GM12874 (cell line): ENCODE data around the gene TMPRSS6.

Source experiments
- CTCF ChIP-seq: IDR thresholded peaks from 2 replicates; pipeline ENCODE4 v1.5.1; 2011; ENCODE audit warnings: low read depth, mild to moderate bottlenecking, control low read depth, low read length, moderate library complexity; ENCODE audit not compliant: insufficient read depth

The TMPRSS6 gene

GRCh38 chr22:37153901-37154300 lies 44.4 kb upstream of the TMPRSS6 start:
- no peak for TF ChIP-seq CTCF

DNA sequence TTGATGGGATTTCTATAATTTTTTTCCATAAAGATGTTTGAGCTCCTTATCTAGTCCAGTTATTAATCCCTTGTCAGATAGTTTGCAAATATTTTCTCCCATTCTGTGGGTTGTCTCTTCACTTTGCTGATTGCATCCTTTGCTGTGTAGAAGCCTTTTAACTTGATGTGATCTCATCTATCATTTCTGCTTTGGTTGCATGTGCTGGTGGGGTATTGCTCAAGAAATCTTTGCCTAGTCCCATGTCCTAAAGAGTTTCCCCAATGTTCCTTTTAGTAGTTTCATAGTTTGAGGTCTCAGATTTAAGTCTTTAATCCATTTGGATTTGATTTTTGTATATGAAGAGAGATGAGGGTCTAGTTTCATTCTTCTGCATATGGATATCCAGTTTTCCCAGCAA lies 41.9 kb upstream of the TMPRSS6 start:
- TF ChIP-seq CTCF, result no peak

DNA sequence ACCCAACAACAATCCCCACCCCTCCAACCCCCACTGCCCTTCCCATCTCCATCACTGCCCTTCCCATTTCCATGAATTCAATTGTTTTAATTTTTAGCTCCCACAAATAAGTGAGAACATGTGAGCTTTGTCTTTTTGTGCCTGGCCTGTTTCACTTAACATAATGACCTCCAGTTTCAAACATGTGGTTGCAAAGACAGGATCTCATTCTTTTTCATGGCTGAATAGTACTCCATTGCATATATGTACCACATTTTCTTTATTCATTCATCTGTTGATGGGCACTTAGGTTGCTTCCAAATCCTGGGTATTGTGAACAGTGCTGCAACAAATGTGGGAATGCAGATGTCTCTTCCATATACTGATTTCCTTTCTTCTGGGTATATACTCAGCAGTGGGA lies 41.2 kb upstream of the TMPRSS6 start:
- TF ChIP-seq CTCF, result no peak

DNA sequence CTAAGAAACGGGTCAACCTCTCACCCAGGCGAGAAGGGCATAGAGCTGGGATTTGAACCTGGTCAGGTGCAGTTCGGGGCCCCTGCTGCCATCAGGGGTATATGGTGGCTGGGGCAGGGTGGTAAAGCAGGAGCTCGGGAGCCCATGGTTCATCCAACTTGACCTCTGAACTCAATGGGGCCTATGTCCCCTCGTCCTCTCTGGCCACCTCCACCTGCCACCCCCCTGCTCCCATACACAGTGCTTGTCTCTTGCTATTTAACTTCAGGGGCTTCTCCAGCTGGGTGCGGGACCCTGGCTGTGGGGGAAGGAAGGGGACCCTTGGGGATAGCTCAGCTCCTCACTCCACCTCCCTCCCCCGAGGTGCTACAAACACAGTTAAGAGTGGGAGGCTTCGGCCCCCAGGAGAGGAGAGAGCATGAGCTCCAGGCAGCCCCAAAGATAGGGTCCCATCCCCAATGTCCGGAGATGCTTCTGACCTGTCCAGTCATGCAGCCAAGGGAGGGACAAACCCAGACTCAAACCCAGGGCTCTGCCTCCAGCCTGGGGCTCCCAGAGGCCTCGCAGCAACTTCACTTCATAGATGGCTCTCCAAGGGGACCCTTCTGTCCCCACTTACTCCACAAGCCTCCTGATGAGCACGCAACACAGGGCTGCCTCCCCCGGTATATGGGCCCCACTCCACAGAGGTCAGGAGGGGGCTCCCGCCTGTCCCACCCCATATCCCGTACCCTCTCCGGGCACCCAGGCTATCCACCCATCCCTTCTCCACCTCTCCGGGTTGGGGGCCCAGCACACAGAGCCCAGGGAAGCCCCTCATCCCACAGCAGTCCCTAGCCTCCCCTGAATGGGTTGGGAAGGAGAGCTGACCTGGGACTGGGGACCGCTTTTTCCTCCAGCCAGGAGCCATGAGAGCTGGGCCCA lies 39.5 kb upstream of the TMPRSS6 start:
- no peak for TF ChIP-seq CTCF

DNA sequence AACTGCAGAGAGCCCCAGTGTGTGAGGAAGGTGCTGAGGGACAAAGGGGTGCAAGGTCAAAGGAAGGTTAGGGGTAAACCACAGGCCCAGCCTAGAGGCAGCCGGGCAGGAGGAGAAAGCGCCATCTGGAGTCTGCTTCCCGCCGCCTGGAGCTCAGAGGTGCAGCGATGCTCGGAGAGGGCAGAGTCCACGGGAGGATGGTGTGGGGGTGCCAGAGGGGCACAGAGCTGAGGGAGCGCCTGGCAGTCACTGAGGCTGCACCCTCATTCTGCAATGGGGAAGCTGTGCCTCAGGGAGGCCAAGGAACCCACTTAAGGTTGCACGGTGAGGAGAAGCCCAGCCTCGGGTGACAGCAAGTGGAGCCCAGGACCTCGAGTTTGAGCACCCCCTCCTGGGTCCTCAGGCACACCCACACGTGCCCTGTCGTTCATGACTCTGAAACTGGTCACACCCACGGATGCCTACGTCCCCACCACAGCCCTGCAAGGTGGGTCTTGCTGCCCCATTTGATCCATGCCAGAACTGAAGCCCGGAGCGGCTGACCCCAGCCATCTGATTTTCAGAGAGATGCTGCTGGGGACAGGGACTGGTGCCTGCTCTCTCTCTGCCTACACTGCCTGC lies 38.6 kb upstream of the TMPRSS6 start:
- TF ChIP-seq CTCF, result no peak

- TF ChIP-seq CTCF, result no peak
These were observed 37.9 kb upstream of the TMPRSS6 start for GRCh38 chr22:37147186-37147990.

DNA sequence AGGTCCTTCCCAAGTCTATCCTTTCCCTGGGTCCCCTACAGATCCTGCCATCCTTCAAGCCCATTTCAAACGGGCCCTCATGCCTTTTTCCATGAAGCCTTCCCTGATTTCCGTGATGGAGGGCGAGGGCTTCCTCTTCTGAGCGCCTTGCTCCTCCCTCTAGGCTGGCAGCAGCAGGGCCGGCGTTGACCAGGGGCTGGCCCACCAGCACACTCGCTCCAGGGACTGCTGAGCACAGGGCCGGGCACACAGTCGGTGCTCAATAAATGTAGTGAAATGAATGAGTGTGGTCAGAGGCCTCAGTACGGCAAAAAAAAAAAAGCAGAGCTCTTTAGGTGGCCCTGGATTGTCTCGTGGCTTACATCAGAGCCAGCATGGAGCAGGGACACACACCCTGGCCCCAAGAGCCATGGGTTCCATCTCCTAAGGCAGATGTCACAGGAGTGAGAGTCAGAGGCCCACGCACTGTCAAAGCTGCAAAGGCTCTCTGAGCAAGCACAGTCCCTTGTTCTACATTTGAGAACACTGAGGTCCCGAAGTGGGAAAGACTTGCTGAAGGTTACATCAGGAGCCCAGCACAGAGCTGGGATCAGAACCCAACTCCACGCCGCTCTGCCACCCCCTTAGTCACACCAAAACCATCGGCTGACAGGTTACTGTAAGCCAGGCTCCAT lies 37.1 kb upstream of the TMPRSS6 start:
- no peak for TF ChIP-seq CTCF
